Activated naive CD4-positive, alpha-beta T cell treated with Interleukin-2 at 50 U/mL for 16 hours (primary cell): ENCODE results near the gene TRIM47.

Source experiments
- DNase-seq: peaks from one replicate; pipeline ENCODE4 v3.0.0-alpha.2; 2020

Gene TRIM47

DNA sequence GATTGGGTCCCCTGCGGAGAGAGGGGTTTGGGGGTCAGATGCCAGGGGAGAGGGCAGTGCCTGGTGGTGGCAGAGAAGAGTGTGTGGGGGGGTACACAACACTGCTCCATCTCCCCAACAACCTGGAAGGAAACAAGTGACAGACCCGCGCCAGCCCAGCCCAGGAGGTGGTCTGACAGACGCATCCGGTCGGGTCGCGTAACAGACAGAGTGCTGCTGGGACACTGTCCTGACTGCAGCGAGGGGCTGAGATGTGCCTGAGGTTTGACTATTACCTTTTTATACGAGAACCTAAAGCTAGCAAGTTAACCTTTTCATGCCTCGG, 50.3 kb downstream of the TRIM47 start:
- no peak for DNase-seq

DNA sequence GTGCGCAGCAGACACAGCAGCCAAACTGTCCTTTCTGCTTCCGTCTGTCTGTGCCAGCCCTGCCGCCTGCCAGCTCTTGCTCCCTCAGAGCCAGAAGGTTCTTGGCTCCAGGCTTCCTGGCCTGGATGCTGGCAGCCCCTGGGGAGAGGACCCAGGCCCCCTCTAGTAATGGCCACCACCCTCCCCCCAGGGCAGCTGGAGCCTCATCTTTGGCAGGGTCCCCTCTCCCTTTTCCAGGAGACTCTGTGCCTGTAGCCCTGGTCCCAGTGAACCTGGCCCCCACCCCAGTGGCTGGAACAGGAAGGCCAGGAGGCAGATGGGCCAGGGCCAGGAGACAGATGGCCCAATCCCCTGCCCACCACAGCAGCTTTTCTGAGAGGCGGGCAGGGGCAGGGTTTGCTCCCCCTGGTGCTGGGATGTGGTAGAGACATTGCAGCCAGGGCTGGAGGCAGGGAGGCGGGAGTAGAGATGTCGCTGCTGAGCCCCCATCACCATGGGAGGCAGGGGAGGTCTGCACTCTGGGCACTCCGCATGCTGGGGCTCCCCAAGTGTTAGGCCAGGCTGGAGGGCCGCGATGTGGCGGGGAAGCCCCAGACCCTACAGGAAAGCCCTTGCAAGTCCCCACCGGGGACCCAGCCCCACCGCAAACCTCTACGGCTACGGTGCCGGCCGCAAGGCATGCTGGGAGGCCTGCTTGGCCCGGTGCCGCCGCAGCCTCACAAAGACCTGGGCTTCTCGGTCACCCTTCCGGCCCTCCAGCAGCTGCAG, 50.9 kb downstream of the TRIM47 start:
- DNase-seq = peak; percentile 66

DNA sequence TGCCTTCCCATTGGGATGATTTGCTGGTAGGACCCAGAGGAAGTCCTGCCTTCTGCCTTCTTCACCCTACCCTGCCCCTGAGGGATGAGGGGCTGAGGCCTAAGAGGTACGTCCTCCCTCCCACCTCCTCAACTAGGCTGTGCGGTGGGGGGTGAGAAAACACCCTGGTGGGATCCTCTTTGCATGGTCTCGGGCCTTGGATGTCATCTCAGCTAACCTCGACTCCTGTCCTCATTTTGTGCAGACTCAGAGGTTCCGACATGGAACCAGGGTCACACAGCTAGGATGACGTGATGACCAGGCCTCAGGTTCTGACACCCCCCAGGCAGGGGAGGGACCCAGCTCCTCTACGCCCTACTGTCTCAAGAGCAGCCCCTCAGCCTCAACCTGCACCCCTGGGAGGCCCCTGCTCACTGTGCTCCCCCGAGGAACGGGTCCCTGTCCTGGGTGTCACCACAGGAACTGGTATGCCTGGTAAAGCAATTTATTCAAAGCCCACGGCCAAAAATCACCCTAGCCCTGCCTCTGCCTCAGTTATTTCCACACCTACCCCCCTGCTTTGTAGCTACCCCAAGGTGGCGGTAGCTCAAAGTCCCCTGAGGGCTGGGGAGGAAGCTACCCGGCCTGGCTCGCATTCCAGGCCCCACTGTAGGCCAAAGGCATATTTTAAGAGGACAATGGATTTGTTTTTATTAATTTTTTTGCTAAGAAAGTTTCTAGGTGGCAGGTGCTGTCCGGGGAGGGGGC, 51.6 kb downstream of the TRIM47 start:
- no peak for DNase-seq

DNA sequence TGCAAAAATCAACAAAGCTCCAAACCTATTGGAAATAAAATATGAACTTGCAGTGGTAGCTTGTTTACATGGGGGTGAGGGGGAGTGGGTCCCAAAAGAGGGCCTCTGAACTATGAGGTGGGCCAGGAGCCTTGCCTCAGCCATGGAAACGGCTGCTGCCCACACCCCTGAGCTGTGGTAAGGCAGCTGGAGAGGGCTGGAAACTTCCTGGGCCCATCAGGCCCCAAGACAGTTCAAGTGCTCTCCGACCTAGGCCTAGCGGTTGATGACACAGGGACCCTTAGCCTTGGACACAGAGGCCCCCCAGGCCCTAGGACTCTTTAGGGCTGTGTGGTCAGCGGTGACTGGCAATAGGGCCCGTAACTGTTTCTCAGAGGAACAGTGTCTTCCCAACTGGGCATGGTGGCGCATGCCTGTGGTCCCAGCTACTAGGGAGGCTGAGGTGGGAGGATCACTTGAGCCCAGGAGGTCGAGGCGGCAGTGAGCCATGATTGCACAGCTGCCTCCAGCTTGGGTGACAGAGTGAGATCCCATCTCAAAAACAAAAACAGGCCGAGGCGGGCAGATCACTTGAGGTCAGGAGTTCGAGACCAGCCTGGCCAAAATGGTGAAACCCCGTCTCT, 52.5 kb downstream of the TRIM47 start:
- DNase-seq = no peak

DNA sequence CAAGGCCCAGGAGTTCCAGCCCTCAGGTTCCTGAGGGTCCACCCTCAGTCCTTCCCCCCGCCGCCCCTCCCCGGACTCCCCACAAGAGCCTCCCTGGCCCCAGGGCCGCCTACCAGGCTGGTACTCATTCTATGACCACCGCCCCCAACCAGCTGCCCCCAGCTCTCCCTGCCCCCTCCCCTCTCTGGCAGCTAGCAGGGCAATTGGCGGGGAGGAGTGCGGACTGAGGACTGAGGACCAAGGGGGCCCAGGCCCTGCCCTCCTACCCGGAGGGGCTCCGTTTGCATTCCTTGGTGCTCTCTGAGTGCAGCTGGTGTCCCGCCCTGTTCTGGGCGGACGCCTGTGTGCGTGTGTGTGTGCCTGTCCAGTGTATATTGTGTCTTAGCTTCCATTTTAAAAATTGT, 53.2 kb downstream of the TRIM47 start:
- DNase-seq = no peak

DNA sequence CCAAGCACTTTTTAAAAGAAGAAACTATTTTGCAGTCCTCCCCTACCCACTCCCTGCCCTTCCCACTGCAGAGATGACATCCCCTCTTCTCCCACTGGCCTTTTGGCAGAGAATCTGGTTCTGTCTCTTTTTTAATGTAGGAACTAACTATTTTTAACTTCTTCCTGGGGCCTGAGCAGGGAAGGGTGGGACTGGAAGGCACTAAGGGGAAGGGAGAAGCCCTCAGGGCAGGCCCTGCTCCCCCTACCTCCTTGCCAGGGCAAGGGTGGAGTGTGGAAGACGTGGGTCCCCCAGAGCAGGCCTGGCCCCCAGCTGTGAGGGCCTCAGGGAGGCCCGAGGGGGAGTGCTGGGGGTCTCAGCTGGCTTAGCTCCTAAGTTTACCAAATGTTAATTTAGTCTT, 53.7 kb downstream of the TRIM47 start:
- DNase-seq = no peak
